Measurements from ENCODE around the gene HRH3.

HRH3 gene

DNA sequence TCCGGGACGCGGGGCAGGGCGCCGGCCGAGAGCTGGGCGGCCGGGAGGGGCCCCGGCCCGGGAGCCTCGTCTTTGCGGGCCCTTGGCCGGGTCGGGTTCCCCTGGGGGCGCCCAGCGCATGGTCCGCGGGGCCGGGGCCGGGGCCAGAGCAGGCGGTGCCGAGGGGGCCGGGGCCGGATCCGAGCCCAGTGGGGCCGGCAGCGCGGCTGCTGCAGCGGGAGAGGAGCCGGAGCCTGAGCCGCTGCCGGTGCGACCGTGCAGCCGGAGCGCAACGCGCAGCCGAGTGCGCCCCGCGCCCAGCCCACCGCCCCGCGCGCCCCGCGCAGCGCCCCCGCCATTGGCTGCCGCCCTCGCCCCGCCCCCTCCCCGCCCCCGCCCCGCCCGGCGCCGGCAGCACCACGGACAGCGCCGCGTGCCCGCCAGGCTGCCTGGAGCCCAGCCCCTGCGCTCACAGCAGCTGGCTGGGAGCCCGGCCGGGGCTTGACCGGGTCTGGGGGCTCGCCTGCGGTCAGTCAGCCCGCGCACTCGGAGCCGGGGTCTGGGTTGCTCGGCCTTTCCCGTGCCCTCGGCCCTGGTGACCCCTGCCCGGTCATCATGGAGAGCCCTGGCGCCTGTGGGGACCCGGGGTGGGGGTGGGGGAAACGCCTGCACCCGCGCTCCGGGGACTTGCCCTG is at the start of gene HRH3:
HRH3 (minus strand) TSS at position 287 of the 674 bp plus-strand sequence. CDS start 308 bp downstream, outside the sequence.
- DNase-seq = peak; percentile 43
- peak; percentile 21 for ATAC-seq

DNA sequence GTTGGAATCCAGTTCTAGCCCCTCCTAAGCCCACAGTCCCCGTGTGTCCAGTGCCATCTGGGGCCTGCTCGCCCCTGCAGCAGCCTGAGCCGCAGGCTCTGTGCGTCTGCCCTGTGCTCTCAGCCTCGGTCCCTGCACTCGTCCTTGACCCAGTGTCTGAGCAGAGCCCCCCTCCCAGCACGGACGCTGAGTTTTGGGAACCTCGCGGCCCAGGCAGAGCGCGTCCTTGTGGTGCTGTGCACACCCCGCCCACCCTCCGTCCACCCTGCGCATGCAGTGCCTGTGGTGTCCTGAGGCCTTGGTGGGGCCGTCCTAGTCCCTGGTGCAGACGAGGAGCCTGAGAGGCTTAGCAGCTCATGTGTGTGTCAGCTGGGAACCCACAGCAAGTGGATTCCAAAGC is 49.8 kb upstream of the HRH3 start:
- DNase-seq = no peak
- no peak for ATAC-seq

DNA sequence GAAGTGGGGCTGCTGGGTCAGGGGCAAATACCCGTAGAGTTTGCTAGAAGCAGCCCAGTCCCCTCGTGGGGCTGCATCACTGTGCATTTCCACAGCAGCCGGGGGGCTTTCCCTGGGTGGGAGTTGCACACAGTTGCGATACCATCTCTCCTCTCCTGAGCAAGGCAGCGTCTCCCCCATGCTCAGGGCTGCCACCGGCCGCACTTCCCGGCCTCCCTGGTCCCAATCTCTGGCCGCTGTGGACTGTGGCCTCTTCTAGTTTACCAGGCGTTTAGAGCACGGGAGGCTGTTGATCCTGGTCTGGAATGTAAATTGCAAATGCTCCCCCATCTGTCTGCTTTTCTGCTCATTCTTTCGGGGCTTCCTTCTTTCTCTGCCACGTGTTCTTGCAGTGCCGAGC is 49.3 kb upstream of the HRH3 start:
- DNase-seq (no peak), ATAC-seq (no peak)

DNA sequence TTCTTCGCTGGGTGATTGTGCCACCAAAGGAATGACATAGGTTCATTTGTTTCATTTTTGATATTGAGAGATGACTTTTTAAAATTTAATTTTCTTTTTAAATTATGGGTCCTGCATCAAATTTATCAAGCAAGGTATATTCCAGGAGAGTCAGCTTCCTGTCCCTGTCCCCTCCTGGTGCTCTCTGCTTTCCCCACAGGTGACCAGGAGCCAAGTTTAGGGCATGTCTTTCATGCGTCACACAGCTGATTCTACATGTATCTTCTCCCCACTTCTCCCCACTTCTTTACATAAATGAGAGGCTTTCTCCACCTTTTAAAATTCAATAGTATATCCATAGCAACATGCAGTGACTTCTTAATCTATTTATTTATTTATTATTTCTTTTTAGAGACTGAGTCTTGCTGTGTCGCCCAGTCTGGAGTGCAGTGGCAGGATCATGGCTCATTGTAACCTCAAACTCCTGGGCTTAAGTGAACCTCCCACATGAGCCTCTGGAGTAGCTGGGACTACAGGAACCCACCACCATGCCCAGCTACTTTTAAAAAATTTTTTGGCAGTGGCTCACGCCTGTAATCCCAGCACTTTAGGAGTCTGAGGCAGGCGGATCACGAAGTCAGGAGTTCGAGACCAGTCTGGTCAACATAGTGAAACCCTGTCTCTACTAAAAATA is 48.3 kb upstream of the HRH3 start:
- ATAC-seq (no peak), DNase-seq (no peak)

DNA sequence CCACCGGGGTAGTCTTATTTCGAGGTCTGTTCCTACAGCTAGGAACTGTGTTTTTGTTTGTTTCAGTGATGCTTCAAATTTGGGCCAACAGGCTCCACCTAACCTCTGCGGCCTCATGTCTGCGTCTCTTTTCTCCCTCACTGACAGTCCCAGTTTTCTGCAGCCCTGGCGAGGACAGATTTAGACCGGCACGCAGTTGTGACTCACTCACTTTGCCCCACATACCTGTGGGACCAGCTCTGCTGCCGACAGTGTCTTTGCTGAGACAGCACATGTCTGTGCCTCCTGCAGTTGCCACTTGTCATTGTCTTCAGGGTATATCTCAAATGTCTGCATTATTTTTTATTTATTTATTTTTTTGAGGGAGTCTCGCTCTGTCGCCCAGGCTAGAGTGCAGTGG is 47.5 kb upstream of the HRH3 start:
- ATAC-seq (no peak), DNase-seq (no peak)

DNA sequence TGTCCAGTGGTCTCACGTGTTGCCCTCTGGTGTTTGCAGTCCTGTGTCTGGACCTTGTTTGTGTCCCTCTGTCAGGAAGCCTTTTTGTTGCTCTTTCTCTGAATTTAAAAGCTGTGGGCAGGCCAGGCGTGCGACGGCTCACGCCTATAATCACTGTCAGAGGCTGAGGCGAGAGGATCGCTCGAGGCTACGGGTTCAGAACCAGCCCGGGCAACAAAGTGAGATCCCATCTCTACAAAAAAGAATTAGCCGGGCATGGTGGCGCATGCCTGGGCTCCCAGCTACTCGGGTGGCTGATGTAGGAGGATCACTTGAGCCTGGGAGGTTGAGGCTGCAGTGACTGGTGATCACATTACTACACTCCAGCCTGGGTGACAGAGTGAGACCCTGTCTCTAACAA is 46.8 kb upstream of the HRH3 start:
- ATAC-seq (no peak), DNase-seq (no peak)

DNA sequence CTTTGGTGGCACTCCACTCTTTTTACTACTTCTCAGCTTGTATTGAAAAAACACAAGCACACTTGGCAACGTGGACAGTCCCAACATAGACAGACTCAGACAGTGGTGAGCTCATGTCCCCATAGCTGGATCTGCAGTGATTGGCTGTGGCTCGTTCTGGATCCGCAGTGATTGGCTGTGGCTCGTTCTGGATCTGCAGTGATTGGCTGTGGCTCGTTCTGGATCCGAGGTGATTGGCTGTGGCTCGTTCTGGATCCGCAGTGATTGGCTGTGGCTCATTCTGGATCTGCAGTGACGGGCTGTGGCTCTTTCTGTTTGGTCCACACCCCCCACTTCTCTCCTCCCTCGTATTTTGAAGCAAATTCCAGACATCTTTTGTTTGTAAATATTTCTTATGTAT is 46.3 kb upstream of the HRH3 start:
- DNase-seq = no peak
- no peak for ATAC-seq

DNA sequence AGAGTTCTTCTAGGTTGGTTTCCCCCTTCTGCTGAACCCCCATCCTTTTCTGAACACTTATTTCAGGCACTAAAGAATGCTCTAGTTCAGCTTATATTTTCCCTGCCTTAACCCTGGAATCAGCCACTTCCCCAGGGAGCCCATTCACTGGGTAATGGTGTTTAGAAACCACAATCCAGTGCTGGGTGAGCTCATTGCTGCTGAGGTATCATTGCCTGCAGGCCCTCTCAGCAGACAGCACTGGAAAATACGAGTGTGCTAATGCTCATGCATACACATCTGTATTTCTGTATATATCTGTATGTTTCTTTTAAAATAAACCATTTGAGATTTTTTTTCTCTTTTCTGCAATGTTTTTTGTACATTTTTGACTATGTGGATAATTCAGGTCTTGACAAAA is 45.3 kb upstream of the HRH3 start:
- ATAC-seq = no peak
- no peak for DNase-seq

DNA sequence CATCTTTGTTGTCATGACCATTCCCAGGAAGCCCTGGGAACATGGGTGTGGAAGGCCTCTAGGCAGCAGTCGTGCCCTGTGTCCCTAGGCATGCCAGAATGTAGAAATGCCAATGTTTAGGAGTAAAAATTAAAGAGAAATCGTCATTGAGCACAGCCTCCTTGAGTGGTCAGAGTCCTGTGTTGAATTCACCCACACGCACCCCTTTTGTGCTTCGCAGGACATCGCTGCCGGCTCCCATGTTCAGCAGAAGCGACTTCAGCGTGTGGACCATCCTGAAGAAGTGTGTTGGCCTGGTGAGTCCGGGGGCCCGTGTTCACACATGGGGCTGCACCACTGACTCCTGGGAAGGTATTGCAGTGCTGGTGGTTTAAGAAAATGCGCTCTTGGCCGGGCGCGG is 43.3 kb upstream of the HRH3 start:
- ATAC-seq (no peak), DNase-seq (no peak)

DNA sequence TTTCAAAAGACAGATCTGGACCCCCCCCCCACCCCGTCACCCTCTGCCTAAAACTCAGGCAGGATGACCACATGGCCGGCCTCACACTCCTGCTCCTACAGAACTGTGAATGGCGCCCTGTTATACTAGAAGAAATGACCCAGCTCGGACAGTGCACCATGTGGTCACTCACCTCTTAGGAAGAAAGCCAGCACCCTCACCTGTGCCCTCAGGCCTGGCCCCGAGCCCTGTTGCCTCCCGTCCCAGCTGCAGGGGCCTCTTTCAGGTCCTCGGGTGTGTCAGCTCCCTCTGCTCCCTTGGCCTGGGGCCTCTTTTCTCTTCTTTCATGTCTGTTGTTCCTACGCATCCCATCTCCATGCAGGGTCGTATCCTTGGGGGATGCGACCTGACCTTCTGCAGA is 42.0 kb upstream of the HRH3 start:
- DNase-seq = no peak
- ATAC-seq = no peak

DNA sequence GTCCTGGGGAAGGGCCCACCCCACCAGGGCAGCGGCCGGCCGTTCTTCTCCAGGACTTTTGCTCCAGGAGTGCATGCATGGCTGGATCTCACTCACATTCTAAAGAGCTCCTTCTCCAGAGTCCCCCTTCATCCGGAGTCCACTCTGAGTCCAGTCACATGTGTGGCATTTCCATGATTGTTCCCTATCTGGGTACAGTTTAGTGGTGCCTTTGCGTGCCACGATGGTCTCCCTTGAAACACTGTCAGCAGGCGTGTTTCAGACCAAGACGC is 39.2 kb upstream of the HRH3 start:
- ATAC-seq = no peak
- DNase-seq = no peak

DNA sequence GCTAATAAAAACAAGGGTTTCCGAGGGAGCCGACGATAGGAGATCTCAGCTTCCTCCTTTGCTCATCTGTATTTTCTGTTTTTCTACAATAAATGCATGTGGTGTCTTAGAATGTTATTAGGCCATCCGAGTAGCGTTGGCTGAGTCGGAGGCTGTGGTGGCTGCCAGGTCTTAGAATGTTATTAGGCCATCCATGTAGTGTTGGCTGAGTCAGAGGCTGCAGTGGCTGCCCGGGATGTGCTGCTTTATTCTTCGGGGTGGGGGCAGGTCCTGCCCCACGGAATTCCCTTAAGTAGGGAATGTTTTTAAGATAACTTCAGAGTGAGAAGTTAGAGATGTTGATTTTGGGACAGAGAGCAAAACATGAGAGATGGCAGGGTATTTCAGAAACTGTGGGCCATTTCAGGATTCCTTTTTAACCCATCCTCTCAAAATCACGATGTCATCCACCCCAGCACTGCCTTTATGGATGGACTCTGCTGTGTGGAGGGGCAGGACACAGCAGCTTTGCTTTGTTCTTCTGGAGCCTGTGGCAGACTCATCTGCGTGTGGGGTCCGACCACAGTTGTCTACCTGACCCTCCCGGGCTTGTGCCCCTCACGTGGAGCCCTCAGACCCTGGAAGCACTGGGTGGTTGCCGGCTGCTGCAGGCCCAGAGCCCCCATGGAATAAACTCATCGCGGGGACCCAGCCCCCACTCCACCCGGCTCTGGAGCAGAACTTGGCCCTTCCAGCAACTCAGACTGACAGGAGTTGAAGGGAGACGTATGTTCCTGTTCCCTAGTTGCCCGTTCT is 38.6 kb upstream of the HRH3 start:
- ATAC-seq (no peak), DNase-seq (no peak)

DNA sequence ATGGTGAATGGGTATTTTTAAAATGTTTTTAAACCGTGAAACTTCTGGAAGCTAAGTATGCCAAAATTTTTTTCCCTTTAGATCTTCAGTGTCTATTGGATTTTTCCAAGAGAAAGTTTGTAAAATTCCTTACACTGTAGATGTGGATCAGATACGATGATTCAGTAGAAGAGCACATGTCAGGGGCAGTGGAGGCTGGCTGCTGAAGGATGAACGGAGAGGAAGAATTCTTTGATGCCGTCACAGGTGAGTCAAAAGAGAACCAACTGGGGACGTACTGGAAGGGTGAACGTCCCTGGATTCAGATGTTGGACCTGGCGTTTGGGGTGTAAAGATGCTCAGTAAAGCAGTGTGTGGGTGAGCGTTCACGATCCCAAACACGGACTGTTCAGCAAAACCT is 35.9 kb upstream of the HRH3 start:
- ATAC-seq = no peak
- no peak for DNase-seq

DNA sequence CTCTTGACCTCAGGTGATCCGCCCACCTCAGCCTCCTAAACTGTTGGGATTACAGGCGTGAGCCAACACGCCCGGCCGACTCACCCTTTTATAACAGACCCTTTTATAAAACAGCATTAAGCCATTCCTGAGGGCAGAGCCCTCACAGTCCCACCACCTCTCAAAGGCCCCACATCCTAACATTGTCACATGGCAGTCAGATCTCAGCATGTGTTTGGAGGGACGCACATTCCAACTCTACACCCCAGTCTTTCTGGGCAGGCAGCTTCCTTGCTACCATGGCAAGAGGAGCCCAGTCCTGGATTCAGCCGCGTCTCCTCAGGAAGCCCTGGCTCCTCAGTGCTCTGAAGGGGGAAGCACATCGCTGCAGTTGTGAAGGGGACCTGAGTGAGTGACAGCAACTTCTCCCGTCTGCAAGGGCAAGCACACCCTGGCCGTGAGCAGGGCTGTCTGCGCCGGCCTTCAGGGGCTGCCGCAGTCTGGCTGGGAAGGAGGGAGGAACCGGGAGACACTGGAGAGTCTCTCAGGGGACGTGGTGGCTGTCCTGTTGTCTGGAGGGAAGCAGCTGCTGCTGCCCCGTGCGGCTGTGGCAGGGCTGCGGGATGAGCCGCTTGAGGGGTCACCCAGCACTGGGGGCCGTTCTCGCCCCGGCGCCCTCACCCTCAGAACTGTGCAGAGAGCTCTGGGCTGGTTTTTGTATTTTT is 34.1 kb upstream of the HRH3 start:
- DNase-seq = no peak
- ATAC-seq = no peak

DNA sequence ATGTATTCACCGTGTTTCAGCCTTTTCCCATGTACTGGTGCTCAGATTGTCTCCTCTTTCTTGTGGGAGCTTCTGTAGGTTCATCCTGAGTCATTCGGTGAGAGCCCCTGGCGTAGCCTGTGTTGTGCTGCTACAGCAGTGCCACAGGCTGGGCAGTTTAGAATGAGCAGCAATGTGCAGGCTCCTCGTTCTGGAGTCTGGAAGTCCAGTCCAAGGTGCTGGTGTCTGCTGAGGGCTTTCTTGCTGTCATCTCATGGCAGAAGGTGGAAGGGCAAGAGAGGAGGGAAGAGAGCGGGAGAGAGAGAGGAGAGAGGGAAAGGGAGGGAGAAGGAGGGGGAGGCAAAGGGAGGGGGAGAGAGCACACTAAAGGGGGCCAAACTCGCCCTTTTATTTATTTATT is 33.3 kb upstream of the HRH3 start:
- no peak for ATAC-seq
- no peak for DNase-seq

DNA sequence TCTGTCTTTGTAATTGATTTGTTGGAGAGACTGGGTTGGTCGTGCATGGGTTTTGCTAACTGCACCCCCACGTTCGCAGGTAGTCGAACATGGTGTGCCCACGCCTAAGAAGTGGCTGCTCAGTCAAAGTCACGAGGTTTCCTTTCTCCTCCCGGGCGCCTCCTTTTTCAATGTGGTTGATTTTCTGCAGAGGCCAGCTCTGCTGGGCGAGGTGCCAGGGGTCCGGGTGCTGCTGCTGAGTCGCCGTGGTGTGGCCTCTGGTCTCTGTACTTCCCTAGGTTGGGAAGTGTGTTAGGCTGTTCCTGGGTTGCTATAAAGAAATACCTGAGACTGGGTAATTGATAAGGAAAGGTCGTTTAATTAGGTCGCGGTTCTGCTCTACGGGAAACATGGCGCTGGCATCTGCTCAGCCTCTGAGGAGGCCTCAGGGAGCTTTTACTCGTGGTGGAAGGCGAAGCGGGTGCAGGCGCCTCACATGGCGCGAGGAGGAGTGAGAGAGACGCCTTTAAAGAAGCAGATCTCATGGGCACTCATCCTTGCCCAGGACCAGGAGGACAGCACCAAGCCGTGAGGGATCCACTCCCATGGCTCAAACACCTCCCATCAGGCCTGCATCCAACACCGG is 32.4 kb upstream of the HRH3 start:
- no peak for DNase-seq

DNA sequence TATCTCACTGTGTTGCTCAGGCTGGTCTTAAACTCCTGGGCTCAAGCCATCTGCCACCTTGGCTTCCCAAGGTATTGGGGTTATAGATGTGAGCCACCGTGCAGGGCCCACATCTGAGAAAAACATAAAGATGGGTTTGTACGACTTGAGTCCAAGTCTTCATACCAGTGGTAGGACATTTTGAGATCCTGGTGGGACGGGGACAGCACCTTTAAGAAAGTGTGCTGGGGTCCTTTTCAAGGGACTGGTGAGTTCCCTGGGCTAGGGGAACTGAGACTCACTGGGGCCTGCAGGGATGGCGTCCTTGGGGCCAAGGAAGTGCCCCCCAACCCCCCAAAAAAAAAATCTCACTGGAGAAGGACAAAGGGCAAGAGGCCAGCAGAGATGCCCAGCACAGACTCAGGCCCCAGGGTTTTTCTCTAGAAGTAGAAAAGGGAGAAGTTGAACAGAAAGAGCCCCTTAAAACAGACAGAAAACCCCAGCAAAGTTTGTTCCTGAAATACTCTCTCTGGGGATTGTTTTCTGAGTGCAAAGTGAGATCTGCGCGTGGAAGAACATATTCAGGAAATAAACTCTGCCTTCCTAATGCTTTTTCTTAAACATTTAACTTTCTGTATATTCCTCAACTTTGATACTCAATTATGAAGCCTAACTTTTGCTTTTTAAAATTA is 28.9 kb upstream of the HRH3 start:
- DNase-seq = no peak
- no peak for ATAC-seq

More for the DNA sequence above, 32.4 kb upstream of the HRH3 start:
- ATAC-seq = no peak

DNA sequence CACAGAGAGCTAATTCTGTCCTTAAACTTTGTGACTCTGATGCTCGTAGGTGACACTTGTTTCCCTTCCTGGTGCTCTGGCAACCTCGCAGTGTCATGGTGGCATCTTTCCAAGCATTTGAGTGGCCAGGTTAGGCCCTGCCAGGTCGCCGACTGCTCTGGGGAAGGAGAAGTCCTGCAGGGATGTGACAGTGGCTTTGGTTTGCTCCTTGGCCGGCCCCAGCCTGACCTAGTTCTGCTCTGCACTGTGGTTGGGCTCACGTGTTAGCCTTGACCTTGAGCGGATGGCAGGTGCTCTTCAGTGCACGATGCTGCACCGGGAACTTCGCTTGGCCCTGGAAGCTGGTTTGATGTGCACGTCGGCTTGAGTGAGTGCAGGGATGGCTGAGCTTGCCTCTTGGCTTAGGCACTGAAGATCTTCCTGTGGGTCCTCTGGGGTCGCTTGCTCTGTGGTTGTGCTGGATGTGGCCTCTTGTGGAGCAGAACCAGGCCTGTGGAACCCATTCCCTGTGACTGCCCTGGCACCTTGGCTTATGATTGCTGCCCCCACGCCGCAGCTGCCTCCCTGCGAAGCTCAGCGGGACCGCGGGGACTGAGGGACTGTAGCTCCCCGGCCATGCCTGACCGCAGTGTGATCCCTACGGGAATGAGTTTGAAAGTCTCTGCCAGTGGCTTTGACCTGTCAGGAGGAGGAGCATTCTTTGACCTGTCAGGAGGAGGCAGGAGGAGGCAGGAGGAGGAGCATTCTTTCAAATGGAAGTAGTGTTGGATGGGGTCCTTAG is 27.0 kb upstream of the HRH3 start:
- no peak for DNase-seq
- ATAC-seq = no peak

DNA sequence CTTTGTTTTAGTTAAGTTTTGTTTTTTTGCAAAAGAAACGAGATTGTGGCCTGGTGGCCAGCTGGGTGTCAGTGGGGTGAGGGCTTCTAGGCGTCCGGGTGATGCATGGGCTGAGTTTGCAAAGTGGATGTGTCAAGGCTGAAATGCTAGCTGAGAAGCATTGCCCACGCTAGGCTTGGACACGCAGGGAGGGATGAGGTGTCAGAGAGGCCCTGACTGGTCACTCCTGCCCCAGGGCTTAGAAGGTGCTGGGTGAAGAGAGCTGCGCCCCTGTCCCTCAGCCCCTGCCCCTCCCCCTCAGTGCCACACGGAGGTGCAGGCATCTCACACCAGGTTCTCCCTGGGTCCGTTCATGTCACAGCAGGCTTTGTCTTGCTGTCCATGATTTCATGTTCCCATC is 26.4 kb upstream of the HRH3 start:
- no peak for ATAC-seq
- no peak for DNase-seq

DNA sequence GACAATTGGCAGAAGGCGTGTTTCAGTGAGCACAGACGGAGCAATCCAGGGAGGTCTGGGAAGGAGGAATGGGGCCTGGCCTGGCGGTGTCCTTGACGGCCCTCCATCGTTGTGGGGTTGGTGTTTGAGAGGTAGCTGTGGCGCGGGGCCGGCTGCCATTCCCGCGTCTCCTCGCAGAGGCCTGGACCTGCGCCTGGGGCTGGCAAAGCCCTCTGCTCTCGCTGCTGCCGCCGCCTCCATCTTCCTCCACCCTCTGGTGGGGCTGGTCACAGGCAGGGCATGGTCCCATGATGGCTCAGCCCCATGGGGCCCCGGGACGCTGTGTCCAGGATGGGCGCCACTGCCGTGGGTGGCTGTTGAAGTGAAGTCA is 25.8 kb upstream of the HRH3 start:
- no peak for DNase-seq
- ATAC-seq = no peak

DNA sequence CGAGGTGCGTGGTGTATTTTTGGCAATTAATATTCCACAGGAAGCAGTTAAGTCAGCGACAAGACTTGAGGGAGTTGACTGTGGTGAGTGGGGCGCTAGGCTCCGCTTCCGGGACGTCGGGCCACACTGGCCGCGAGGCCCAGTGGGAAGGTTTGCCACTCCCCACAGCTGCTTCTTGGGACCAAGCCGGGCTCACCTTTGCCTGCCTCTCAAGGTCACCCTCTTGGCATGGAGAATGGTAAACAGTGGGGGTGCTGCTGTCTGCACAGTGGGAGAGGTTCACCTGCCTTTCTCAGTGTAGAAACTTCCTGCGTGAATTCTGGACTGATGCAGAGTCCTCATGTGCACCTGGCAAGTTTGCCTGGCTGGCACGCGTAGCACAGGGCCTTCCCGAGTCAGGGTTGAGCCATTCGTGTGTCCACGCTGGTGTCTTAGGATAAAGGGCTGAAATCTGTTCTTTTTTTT is 24.6 kb upstream of the HRH3 start:
- DNase-seq = no peak
- no peak for ATAC-seq

Data from stimulated activated naive CD8-positive, alpha-beta T cell treated with anti-CD3 and anti-CD28 coated beads, Interleukin-15, Interleukin-2, amounts not matched to agents 100 U/mL and 50 U/mL, for 24 hours (primary cell).